HG02840 (cell line): ENCODE measurements around the gene GTF2B.
"Not testable (repeated sequence)": the region's sequence is repeated elsewhere in the genome, so short reads cannot be mapped to it uniquely, and the experiment has no call there.

Experiments
- ATAC-seq: cut with Tn5 transposase; IDR thresholded peaks from one replicate; pipeline ENCODE4 v1.9.1; 2021; ENCODE audit warnings: mild to moderate bottlenecking, moderate library complexity, moderate number of reproducible peaks; ENCODE audit not compliant: unreplicated experiment, low FRiP score

GTF2B gene

DNA sequence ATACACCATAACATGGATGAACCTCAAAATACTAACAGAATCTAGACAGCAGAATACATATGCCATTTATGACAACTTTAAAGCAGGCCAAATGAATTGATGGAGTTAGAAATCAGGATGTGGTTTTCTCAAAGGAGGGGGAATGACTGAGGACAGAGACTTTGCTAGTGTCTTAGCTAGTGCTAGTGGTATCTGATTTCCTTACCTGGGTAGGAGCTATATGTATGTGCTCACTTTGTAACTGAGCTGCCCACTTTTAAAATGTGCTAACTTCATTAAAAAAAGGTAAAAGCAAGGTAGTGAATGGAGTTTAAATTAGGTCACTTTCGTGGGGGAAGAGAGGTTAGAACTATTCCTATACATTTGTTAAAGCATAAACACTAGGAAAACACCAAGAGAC is 2.6 kb downstream of the GTF2B start:
- ATAC-seq = no peak

DNA sequence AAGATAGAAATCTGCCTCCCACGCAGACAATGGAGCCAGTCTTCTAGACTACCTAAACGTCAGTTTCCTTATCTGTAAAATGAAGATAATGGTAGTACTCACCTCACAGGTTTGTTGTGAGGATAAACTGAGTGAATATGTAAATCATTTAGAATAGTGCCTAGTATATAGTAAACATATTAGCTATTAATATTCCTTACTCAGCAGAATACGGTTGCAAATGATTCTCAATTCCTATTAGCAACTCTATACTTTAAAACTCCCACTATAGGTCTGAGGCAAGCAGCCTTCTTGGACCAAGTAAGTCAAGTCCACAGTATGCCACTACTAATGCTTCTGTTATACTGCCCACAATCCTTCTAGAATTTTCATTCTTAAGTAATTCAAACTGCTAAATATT is 5.4 kb downstream of the GTF2B start:
- ATAC-seq = no peak

DNA sequence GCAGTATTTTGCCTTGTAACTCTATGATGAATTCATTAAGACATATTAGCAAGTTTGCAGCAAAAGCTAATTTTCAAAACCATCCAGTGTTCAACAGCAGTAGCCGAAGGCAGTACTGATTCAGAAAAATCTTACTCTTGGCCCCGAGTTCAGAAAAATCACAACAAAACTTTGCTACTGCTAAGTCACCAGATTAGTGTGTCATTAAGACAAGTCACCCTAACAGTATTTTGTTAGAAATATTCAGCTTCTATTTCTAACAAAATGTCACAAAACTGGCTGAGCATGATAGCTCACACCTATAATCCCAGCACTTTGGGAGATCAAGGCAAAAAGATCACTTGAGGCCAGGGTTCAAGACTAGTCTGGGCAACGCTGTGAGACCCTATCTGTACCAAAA is 8.2 kb downstream of the GTF2B start:
- ATAC-seq = no peak

DNA sequence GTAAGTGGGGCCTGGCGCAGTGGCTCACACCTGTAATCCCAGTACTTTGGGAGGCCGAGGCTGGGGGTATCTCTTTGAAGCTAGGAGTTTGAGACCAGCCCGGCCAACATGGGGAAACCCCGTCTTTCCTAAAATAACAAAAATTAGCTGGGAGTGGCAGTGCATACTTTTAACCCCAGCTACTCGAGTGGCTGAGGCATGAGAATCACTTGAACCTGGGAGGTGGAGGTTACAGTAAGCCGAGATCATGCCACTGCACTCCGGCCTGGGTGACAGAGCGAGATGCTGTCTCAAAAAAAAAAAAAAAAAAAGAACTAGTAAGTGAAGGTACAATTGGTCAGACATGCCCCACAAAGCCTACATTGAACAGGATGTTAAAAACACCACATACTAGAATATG is 10.7 kb downstream of the GTF2B start:
- not testable (repeated sequence) for ATAC-seq

DNA sequence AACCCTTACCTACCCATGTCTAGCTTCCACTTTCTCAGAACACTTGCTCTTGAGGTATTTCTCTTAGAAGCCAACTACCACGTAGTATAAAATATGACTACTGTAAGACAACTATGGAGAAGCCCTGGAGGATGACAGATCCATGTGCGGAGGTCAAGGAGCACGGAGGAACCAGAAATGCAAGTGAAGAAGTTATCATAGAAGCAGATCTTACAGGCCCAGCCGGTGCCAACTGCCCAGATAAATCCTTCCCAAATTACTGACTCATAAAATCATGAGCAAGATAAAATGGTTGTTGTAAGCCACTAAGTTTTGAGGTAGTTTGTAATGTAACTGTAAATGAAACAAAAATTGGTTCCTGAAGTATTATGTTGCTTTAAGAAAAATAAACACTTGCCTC is 12.6 kb downstream of the GTF2B start:
- no peak for ATAC-seq

DNA sequence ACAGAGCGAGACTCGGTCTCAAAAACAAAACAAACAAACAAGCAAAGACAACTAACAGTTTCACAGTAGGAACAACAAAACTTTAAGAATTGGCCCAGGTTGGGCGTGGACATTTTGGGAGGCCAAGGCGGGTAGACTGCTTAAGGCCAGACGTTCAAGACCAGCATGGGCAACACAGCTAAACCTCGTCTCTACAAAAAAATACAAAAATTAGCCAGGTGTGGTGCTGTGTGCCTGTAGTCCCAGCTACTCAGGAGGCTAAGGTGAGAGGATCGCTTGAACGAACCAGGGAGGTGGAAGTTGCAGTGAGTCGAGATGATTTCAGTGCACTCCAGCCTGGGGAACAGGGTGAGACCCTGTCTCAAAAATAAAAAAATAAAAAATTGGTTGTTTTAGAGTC is 13.5 kb downstream of the GTF2B start:
- no peak for ATAC-seq

DNA sequence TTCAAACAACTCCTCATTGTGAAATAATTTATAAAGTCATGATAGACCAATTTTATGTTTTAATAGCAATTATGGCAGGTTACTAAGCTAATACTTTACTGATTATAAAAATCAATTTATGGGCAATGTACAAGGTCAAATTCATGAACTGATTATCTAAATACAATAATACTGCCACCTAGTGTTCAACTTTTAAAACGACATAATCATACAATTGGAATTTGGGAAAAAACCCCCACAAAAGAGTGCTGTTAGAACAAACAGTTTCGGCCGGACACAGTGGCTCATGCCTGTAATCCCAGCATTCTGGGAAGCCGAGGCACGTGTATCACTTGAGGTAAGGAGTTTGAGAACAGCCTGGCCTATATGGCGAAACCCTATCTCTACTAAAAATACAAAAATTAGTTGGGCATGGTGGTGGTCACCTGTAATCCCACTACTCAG is 14.0 kb downstream of the GTF2B start:
- no peak for ATAC-seq

DNA sequence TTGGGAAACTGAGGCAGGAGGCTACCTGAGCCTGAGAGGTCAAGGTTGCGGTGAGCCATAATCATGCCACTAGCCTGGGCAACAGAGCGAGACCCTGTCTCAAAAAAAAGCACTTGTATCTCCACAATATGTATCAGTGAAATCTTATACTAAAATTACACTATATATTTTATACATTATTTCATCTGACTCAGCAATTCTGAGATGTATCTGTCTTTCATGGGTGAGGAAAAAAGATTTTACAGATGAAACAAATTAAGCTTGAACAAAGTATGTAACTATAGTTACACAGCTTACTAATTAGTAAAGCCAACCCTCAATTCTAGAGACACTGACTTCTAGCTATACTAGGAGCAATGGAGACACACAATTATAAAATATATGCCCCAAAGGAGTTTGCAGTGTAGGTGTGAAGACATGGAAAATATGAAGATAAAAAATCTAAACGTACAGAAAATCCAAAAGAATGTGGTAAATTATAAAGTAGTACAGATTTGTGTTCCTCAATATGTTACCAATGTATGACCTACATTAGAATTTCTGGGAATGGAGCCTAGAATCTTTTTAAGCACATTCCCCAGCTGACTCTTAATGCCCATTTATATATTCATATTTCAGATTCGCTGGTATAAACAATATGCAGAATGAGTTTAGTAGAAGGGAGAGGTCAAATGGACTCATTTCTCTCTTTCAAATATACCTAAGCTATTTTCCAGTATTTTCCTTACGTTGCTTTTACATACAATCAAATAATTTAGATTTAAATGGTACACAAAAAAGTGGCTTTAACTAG is 14.6 kb downstream of the GTF2B start:
- ATAC-seq = no peak

DNA sequence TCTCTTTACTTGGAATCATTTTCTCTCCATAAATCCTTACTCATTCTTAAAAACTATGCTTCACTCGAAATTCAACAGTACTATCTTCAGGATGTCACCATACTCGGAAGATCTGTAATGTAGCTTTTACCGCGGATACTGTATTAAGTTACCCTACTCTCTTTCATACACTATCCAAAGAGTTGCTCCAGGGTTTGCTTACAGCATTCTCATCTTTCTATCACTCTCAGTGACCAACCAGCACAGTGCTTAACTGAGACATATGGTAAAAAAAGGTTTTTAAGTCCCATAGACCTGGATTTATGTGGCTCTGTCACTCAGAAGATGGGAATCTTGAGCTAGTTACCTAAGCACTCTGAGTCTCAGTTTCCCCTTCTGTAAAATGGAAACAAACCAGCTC is 15.8 kb downstream of the GTF2B start:
- no peak for ATAC-seq

DNA sequence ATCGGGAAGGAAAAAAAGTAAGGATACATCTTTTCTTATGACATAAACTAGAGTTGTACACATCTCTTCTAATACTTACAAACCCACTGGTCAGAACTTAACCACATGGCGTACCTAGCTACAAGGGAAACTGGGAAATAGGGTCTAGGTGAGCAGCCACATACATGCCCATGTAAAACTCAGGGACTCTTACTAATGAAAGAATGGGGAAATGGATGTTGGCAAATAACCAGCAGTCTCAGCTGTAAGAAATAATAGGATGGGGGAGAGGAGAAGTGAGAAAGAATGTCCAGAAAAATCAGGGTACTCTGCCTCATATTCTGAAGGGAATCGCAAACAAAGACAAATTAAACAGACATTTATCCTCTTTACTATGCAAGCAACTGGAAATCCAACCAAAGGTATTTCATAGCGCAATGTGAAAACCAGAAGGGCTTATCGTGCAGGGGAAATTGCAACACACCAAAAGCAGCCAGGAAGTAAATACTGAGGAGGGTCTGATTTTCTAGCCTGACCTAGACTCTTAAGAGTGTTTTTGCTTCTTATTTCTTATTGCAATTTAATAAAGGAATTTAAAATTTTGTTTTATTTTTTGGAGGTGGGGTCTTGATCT is 17.5 kb downstream of the GTF2B start:
- no peak for ATAC-seq

DNA sequence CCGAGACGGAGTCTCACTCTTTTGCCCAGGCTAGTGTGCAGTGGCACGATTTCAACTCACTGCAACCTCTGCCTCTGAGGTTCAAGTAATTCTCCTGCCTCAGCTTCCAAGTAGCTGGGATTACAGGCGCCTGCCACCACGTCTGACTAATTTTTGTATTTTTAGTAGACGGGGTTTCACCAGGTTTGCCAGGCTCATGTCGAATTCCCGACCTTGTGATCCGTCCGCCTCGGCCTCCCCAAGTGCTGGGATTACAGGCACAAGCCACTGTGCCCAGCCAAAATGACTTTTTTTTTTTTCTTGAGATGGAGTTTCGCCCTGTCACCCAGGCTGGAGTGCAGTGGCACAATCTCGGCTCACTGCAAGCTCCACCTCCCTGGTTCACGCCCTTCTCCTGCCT is 21.7 kb downstream of the GTF2B start:
- ATAC-seq = not testable (repeated sequence)

DNA sequence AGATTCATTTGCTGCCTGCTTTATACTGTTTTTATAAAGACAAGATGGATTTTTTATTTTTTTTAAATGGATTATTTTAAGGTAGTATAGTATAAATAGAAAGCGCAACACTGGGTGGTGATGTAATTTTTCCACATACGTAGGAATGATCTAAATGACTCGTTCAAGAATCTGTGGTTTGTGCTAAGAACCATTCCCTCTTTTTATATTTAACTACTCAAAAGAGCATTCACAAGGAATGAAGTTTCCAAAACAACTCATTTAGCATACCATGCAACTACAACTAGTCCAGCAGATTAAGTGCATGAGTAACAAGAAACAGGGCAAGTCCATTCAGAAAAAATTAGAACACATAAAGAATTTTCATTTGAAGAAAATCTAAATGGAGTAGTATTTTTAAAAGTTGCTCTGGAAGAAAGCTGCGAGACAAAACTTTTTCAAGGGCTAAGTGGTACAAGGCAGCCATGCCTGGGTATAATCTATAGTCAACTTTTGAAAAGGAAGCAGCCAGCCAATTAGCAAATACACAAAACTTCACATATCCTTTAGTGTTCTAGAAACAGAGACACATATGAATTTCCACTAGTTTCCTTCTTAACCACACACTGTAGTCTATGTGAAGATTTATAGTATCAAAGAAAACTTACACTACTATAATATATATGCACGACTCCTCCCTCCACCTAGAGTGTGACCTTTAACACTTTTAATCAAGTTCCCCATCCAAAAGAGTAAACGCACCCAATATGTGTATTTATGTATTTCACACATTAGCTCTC is 23.4 kb downstream of the GTF2B start:
- no peak for ATAC-seq

DNA sequence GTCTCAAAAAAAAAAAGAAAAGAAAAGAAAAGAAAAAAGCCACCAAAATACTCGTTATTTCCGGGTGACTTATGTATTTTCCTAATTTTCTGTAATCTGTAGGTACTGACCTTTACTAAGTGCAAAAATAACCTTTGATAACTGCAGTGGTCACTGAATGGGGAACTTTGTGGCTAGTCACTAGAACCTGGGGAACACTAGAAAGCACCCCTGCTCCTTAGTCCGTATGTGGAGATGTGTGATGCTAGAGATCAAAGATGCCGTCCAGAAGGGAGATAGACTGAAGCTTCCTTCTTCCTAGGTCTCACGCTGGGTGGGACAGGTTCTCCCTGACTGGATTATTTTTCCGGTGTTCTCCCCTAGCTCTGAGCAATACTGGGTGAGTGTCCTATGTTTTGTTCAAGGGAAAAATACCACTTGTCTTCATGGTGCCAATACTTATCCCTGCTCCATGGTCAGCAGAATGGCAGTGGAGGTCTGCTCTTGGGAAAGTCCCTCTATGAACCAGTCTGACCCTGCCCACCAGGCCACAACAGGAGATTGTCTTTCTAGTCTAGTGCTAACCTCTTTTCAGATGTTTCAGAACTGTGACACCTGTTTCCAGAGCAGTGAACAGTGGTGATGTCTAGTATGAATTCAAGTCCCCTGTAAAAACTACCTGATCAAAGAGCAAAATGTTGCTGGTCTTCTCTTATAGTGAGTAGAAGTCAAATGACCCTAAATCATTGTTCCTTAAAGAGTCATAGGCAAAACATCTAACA is 39.9 kb downstream of the GTF2B start:
- no peak for ATAC-seq

DNA sequence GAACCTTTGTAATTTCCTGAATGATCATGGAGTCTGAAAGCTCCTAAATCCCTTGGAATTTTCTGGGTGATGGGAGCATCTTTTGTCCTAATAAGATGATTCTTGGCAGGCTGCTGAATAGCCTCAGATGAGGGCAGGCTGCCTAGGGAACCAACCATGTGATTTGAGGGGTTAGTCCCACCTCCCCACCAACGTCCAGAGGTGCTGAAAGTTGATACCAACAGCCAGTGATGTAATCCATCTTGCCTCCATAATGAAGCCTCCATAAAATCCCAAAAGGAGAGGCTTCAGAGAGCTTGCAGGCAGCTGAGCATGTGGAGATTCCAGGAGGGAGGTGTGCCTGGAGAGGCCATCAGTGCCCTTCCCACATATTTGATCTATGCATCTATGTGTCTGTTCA is 43.7 kb downstream of the GTF2B start:
- ATAC-seq = no peak

DNA sequence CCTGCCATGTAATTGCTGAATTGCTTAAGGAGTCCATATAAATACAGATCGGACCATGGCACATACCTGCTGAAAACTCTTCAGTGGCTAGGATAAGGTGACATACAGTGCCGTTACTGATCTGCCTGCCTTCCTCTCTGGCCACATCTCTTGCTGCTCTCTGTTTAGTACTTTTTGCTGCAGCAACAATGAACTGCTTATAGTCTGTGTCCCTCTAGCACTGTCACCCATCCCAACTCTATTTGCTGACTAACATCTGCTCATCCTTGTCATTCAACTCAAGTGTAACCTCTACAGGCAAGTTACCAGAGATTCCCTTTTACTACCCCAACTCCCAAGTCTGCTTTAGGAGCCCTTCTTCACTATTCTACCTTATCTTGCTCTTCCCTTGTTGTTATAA is 65.6 kb downstream of the GTF2B start:
- no peak for ATAC-seq

DNA sequence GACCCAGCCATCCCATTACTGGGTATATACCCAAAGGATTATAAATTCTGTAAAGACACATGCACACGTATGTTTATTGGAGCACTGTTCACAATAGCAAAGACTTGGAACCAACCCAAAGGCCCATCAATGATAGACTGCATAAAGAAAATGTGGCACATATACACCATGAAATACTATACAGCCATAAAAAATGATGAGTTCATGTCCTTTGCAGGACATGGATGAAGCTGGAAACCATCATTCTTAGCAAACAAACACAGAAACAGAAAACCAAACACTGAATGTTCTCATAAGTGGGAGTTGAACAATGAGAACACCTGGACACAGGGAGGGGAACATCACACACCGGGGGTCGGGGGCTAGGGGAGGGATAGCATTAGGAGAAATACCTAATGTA is 71.7 kb downstream of the GTF2B start:
- not testable (repeated sequence) for ATAC-seq

DNA sequence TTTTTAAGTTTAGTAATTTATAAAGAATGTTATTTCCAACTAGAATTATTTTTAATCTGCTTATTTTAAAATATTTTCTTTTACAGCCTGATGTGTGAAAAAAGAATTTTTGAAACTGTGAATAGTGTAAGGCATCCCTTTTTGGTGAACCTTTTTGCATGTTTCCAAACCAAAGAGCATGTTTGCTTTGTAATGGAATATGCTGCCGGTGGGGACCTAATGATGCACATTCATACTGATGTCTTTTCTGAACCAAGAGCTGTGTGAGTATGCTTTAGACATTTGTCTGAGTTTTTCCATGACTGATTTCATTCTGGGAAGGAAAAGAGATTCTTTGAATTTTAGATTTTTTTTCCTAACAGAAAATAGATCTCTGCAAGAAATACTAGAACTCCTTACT is 77.9 kb downstream of the GTF2B start:
- no peak for ATAC-seq

DNA sequence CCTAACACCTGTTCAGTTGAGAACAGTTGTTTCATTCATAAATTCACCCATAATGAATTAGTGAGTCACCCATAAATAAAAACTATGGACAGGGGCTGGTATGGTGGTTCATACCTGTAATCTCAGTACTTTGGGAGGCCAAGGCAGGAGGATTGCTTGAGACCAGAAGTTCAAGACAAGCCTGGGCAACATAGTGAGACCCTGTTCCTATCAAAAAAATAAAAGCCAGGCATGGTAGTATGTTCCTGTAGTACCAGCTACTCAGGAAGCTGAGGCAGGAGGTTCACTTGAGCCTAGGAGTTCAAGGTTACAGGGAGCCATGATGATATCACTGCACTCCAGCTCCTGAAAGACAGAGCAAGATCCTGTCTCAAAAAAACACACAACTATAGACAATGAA is 79.0 kb downstream of the GTF2B start:
- ATAC-seq = no peak

DNA sequence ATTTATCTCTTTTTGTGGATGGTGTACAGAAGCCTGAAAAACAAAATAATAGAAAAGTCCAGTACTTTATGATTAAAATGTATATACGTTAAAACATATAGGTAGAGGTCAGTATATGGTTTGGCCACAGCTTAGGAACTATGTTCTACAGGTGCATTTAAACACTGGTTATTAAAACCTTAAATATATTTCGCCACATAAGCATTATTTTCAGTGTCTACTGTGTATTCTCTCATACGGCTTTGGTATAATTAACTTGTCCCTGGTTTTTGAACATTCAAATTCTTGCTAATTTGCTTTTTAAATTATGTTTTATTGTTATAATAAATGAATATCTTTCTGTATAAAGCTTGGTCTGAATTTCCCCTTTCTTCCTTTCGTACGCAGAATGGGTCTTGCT is 87.9 kb downstream of the GTF2B start:
- no peak for ATAC-seq

DNA sequence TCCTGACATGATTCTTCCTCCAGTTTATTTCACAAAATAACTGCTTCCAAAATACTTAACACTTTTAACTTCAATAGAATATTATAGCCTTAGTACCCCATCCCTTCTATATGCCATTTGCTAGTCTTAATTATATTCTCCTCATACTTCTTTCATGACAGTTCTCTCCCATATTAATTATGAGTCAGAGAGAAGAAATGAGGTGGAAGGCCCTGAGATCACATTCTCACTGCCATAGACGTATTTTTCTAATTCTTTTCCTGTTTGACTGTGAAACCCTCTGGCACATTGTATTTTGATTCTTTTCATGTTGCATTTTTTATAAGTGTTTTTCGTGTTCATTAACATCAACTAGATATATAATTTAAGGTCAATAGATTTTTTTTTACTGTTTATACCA is 88.4 kb downstream of the GTF2B start:
- no peak for ATAC-seq
